Dendritic cell treated with granulocyte-macrophage colony-stimulating factor and Interleukin-4, amounts not matched to agents 40 ng/mL and 50 ng/mL, for 4 days (primary cell): ENCODE measurements around the gene CD300H.
"Not testable (repeated sequence)": the region's sequence is repeated elsewhere in the genome, so short reads cannot be mapped to it uniquely, and the experiment has no call there.

Source experiments
- H3K27ac Mint-ChIP-seq: one replicate; pipeline ENCODE4 v1.8.0; 2022; ENCODE audit warnings: mild to moderate bottlenecking, mixed read lengths
- H3K27me3 Mint-ChIP-seq: one replicate; pipeline ENCODE4 v1.8.0; 2022; ENCODE audit warnings: mild to moderate bottlenecking, mixed read lengths
- H3K36me3 Mint-ChIP-seq: one replicate; pipeline ENCODE4 v1.8.0; 2022; ENCODE audit warnings: low read depth, mixed read lengths
- H3K4me1 Mint-ChIP-seq: one replicate; pipeline ENCODE4 v1.8.0; 2022; ENCODE audit warnings: low read depth, mixed read lengths
- H3K4me3 Mint-ChIP-seq: one replicate; pipeline ENCODE4 v1.8.0; 2022; ENCODE audit warnings: mild to moderate bottlenecking, moderate library complexity, mixed read lengths
- H3K9me3 Mint-ChIP-seq: one replicate; pipeline ENCODE4 v1.8.0; 2022; ENCODE audit warnings: mixed read lengths
- intact Hi-C: fragments of 100-400 bp; cut with micrococcal nuclease; formaldehyde crosslinking; loops from one replicate; pipeline ENCODE4 v1.15.0; 2022

Gene CD300H

DNA sequence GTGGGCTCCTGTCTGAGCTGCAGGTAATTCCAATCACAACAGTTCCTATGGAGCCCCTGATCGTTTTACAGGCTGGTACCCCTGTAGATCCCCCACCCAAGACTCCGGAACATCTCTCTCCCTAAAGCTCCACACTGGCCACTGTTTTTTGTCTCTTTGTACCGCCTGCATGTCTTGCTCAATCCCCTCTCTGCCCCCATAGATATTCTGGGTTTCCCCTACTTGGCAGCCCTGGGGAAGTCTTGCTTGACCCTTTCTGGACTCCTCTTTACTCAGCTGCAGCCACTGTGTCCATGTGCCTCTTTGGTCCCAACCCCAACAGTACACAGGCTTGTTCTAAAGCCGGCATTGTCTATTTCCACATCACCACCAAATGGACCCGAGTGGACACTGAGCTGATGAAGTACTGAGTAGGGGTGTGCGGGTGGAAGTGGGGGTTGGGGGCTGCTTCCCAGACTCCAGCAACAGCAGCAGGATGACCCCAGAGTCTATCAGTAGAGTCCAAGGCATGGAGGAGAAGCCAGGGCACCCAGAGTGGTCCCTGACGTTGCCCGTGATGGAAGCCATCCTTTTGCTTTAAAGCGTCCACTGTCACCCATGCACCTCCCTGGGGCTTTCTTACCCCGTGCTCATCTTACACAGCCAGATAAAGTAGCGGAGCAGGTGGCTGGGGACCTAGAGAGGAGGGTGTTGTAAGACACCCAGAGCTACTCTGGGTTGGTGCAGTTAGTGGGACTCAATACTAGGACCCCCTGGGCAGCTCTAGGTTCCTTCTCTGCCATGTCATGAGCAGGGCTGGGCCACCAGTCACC lies 42.5 kb downstream of the CD300H start:
- peak overlapping the region; percentile 83 for H3K27ac Mint-ChIP-seq
- peaks cover 94% of the 10 kb centered on the region for H3K4me1 Mint-ChIP-seq
- H3K4me3 Mint-ChIP-seq: peak overlapping the region; percentile 14
- intact Hi-C loops: no loop called here
- peaks cover 10% of the 10 kb centered on the region for H3K9me3 Mint-ChIP-seq
- no peaks in the 10 kb centered on the region for H3K27me3 Mint-ChIP-seq
- peaks cover 46% of the 10 kb centered on the region for H3K36me3 Mint-ChIP-seq

DNA sequence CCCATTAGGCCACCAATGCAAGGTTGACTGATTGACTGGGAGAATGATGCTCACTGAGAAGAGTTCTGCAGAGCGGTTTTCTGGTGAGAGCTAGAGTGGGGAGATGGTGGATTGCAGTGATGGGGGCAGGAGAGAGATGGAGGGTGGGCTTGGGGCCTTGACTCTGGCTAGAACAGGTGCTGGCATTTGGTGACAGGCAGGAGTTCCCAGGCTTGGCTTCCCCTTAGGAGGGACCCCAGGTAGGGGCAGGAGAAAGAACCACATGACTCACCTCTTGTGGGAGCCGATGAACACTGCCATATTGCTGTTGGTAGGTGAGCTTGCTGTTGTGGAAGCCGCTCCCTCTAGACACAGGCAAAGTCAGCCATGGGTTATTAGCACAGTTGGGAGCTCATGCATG lies 44.0 kb downstream of the CD300H start:
- Mint-ChIP-seq H3K4me3 (no peak overlapping the region), H3K9me3 (peaks cover 17% of the 10 kb centered on the region), H3K27me3 (no peaks in the 10 kb centered on the region), H3K36me3 (peaks cover 46% of the 10 kb centered on the region), H3K4me1 (peaks cover 89% of the 10 kb centered on the region), H3K27ac (peak overlapping the region; percentile 92)
- intact Hi-C loops: no loop called here

DNA sequence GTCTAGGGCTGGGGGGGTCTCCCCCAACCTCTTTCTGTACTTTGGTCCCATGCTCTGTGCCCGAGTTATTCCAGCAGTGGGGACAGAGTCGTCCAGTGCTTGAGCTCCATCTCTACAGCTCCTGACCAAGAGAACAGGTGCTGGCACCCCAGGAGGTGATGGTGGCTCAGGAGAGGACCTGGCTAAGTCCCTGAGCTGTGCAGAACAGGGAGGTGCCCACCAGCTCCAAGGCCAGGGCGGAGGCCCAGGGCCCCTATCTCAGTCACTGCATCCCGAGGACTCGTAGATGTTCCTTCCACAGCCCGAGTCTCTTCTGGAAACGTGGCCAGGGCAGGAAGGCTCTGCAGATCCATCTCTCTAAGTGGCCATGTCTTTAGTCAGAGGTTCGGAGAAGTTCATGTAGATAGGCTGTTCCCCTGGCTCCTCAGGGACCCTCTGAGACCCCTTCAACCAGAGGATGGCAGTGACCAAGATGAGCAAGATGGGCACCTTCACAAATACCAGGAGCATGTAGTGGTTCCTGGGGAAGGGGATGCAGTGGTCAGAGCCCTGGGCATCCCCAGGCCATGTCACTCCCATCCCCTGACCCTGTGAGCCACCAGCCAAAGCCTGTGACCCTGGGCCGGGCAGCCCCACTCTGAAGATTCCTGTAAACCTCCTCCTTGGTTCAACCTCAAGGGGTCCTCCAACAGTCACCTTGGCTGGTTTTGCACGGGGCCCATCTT lies 44.8 kb downstream of the CD300H start:
- peaks cover 46% of the 10 kb centered on the region for H3K36me3 Mint-ChIP-seq
- peak overlapping the region; percentile 81 for H3K4me3 Mint-ChIP-seq
- H3K27me3 Mint-ChIP-seq: no peaks in the 10 kb centered on the region
- peaks cover 84% of the 10 kb centered on the region for H3K4me1 Mint-ChIP-seq
- intact Hi-C loops: no loop called here
- peak overlapping the region; percentile 92 for H3K27ac Mint-ChIP-seq
- H3K9me3 Mint-ChIP-seq: peaks cover 18% of the 10 kb centered on the region

DNA sequence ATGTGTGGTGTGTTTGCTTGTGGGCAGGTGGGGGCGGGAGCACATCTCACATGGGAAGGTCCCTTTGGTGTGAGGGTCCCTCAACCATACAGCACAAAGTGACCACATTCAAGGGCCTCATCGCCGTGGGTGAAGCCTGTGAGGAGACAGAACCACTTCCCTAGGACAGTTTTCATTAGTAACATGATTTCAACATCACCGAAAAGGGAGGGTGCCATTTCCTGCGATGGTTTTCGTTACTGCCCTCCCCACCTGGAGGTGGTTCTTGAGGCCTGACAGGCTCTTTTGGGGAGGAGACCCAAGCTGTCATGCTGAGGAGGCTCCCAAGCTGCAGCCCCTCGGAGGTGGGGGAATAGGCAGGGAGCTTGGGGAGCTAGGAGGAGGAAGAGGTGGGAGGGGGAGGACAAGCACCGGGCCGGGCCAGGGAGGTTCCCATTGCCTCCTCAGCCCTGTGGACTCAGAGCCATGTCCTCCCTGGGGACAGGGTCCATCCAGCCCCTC lies 45.6 kb downstream of the CD300H start:
- Mint-ChIP-seq H3K4me3 (peak overlapping the region; percentile 81), H3K9me3 (peaks cover 18% of the 10 kb centered on the region), H3K27me3 (no peaks in the 10 kb centered on the region), H3K36me3 (peaks cover 46% of the 10 kb centered on the region), H3K27ac (peak overlapping the region; percentile 92), H3K4me1 (peaks cover 82% of the 10 kb centered on the region)
- intact Hi-C loops: loop anchor here (1.0 kb wide), 1 partner anchor 11 kb away; no protein-coding TSS in a partner anchor

DNA sequence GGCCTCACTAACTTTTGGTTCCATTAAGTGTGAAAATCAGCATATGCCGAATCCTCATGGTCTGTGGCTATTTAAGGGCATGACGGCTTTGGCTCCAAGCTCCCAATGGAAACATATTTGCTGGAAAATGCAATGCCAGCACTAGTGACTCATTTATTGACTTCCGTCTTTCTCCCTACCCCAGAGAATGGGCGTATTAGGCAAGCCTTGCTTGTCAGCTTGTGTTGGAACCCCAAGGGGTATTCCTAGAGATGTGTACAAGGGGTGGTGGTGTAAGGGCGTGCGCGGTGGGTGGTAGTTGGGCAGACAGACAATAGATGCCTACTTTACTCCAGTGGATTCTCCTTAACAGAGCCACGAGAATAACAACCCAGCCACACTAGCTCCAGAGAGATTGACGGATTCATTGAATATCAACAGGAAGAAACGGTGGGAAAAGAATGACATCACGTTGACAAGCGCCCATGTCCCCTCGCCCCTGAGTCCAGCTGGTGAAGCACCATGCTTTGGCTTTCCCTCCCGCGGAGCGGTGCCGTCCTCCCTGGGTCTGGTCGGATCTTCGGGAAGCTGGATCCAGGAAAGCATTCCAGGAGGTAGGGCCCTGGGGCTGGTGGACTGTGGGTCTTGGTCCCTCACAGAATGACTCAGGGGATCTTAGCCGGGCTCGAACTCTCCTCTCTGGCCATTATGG lies 46.4 kb downstream of the CD300H start:
- peak overlapping the region; percentile 92 for H3K27ac Mint-ChIP-seq
- H3K9me3 Mint-ChIP-seq: peaks cover 18% of the 10 kb centered on the region
- no peaks in the 10 kb centered on the region for H3K27me3 Mint-ChIP-seq
- H3K4me1 Mint-ChIP-seq: peaks cover 83% of the 10 kb centered on the region
- peak overlapping the region; percentile 81 for H3K4me3 Mint-ChIP-seq
- intact Hi-C loops: loop anchor here (1.0 kb wide), 1 partner anchor 11 kb away; no protein-coding TSS in a partner anchor
- H3K36me3 Mint-ChIP-seq: peaks cover 41% of the 10 kb centered on the region

DNA sequence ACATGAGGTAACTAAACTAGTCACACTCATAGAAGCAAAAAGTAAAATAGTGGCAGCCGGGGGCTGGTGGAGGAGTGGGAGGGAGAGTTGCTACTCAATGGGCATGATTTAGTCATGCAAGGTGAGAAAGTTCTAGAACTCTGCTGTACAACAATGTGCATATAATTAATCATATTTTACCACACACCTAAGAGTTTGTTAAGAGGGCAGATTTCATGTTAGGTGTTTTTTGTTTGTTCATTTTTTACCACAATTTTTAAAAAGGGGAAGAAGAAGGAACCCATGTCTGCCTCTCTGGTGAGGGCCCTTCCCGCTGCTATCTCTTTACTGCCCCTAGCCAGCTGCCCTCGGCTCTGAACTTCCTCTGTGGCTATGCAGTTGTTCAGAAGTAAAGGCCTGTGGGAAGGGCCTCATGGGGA lies 47.3 kb downstream of the CD300H start:
- Mint-ChIP-seq H3K27ac (peak overlapping the region; percentile 92), H3K36me3 (peaks cover 33% of the 10 kb centered on the region), H3K27me3 (no peaks in the 10 kb centered on the region), H3K4me3 (no peak overlapping the region), H3K9me3 (peaks cover 18% of the 10 kb centered on the region), H3K4me1 (peaks cover 83% of the 10 kb centered on the region)
- intact Hi-C loops: no loop called here

DNA sequence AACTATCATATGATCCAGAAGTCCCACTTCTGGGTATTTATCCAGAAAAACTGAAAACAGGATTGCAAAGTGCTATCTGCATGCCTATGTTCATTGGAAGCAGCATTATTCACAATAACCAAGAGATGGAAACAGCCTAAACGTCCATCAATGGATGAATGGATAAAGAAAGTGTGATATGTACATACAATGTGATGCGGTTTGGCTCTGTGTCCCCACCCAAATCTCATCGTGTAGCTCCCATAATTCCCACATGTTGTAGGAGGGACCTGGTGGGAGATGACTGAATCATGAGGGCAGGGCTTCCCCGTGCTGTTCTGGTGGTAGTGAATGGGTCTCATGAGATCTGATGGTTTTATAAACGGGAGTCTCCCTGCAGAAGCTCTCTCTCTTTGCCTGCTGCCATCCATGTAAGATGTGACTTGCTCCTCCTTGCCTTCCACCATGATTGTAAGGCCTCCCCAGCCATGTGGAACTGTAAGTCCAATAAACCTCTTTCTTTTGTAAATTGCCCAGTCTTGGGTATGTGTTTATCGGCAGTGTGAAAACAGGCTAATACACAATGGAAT lies 48.8 kb downstream of the CD300H start:
- H3K27me3 Mint-ChIP-seq, H3K4me3 Mint-ChIP-seq, intact Hi-C loops, H3K27ac Mint-ChIP-seq: not testable (repeated sequence)
- Mint-ChIP-seq H3K4me1 (peaks cover 83% of the 10 kb centered on the region), H3K36me3 (peaks cover 30% of the 10 kb centered on the region), H3K9me3 (peaks cover 29% of the 10 kb centered on the region)

DNA sequence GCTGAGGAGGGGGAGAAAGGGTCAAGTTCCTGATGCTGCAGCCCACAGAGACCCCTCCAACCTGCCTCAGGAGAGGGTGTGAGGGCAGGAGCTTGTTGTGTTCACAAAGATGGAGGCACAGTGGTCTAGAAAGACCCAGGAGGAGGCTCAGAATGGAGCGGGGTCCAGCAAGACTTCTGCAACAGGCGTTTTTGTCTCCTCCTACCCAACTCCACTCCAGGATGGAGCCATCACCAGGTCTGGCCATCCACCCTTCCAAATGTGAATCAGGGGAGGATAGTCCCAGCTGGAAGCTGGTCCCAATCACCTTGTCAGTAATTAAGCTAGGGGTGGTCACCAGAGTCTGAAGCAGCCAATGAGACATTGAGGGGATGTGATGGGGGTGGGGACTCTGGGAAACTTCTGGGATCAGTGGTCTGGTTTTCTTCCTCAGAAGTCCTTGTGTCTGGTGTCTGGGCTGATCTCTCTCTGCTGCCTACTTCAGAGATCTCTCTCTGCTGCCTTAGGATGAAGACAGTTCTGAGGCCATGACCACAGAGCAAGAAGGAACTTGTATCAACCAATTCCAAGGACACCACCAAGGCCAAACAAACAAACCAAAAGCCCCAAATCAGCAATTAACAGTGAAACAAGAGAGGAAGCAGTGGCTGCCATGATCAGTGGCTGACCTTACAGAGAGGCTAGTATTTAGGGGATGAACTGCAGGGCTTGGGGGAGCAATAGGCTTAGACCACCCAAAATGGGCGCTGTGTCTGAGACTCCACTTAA lies 50.6 kb downstream of the CD300H start:
- intact Hi-C loops: no loop called here
- peaks cover 82% of the 10 kb centered on the region for H3K4me1 Mint-ChIP-seq
- H3K27me3 Mint-ChIP-seq: no peaks in the 10 kb centered on the region
- H3K9me3 Mint-ChIP-seq: peaks cover 22% of the 10 kb centered on the region
- no peak overlapping the region for H3K4me3 Mint-ChIP-seq
- peaks cover 13% of the 10 kb centered on the region for H3K36me3 Mint-ChIP-seq
- peak overlapping the region; percentile 82 for H3K27ac Mint-ChIP-seq

DNA sequence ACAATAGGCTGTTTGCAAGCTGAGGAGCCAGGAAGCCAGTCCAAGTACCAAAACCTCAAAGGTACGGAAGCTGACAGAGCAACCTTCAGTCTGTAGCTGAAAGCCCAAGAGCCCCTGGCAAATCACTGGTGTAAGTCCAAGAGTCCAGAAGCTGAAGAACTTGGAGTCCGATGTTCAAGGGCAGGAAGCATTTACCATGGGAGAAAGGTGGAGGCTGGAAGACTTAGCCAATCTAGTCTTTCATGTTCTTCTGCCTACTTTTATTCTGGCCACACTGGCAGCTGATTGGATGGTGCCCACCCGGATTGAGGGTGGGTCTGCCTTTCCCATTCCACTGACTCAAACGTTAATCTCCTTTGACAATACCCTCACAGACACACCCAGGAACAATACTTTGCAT lies 51.4 kb downstream of the CD300H start:
- Mint-ChIP-seq H3K36me3 (peaks cover 12% of the 10 kb centered on the region), H3K27me3 (no peaks in the 10 kb centered on the region), H3K27ac (peak overlapping the region; percentile 82), H3K9me3 (peaks cover 22% of the 10 kb centered on the region), H3K4me1 (peaks cover 82% of the 10 kb centered on the region), H3K4me3 (no peak overlapping the region)
- intact Hi-C loops: no loop called here

DNA sequence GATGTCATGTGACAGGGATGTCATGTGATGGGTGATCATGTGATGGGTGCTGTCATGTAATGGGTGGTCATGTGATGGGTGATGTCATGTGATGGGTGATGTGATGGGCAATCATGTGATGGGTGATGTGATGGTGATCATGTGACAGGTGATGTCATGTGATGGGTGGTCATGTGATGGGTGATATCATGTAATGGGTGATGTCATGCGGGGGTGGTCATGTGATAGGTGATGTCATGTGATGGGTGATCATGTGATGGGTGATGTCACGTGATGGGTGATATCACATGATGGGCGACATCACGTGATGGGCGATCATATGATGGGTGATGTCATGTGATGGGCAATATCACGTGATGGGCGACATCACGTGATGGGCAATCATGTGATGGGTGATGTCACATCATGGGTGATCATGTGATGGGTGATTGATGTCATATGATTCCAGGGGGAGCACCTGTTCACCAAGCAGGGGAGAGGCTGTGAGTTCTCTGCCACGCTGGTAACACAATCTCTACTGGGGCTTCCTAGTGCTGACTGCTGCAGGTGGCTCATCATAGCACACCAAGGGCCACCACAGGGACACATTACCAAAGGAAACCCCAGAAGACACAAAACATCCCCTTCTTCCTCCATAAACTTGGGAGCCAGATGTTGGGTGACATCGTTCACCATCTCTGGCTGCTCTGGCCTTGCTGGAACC lies 52.5 kb downstream of the CD300H start:
- intact Hi-C loops: no loop called here
- H3K4me3 Mint-ChIP-seq: no peak overlapping the region
- no peaks in the 10 kb centered on the region for H3K27me3 Mint-ChIP-seq
- H3K36me3 Mint-ChIP-seq: peaks cover 12% of the 10 kb centered on the region
- H3K4me1 Mint-ChIP-seq: peaks cover 70% of the 10 kb centered on the region
- H3K9me3 Mint-ChIP-seq: peaks cover 22% of the 10 kb centered on the region
- peak overlapping the region; percentile 89 for H3K27ac Mint-ChIP-seq

DNA sequence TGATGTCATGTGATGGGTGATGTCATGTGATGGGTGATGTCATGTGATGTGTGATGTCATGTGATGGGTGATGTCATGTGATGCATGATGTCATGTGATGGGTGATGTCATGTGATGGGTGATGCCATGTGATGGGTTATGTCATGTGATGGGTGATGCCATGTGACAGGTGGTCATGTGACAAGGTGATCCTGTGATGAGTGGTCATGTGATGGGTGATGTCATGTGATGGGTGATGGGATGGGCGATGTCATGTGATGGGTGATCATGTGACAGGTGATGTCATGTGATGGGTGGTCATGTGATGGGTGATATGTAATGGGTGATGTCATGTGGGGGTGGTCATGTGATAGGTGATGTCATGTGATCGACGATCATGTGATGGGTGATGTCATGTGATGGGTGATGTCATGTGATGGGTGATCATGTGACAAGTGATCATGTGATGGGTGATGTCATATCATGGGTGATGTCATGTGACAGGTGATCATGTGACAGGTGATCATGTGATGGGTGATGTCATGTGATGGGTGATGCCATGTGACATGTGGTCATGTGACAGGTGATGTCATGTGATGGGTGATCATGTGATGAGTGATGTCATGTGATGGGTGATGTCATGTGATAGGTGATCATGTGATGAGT lies 53.2 kb downstream of the CD300H start:
- Mint-ChIP-seq H3K27me3 (no peaks in the 10 kb centered on the region), H3K9me3 (peaks cover 22% of the 10 kb centered on the region), H3K4me3 (no peak overlapping the region), H3K36me3 (peaks cover 12% of the 10 kb centered on the region), H3K27ac (peak overlapping the region; percentile 89), H3K4me1 (peaks cover 63% of the 10 kb centered on the region)
- intact Hi-C loops: loop anchor here (2.0 kb wide), 1 partner anchor 19 kb away; no protein-coding TSS in a partner anchor

DNA sequence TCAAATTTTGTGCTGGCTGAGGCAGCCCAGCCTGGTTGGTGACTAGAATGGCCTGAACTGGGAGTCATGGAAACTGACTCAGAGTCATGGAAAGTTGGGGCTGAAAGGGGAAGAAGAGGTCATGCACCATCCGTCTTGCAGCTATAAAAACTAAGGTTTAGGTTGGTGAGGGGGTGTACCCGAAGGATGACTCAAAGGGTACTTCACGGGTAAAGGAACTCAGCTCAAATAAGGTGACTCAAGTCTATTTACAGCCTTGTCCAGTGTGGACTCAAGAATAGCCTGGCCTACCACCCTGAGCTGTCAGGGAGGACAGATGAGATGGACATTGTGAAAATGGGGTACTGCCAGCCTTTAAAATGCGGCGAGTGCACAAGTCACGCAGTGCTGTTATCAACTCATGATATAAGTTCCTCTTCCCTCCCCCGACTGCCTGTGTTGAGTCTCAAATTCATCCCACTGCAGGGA lies 54.7 kb downstream of the CD300H start:
- Mint-ChIP-seq H3K9me3 (peaks cover 13% of the 10 kb centered on the region), H3K4me3 (peak overlapping the region; percentile 48), H3K27ac (peak overlapping the region; percentile 89), H3K36me3 (peaks cover 12% of the 10 kb centered on the region), H3K4me1 (peaks cover 62% of the 10 kb centered on the region), H3K27me3 (no peaks in the 10 kb centered on the region)
- intact Hi-C loops: loop anchor here (2.0 kb wide), 1 partner anchor 20 kb away; no protein-coding TSS in a partner anchor
